HG03575 (cell line): Measurements from ENCODE around the gene ZDHHC14.
"Not testable (repeated sequence)": the region's sequence is repeated elsewhere in the genome, so short reads cannot be mapped to it uniquely, and the experiment has no call there.

Source experiments
- ATAC-seq: cut with Tn5 transposase; IDR thresholded peaks from one replicate; pipeline ENCODE4 v1.9.1; 2021; ENCODE audit not compliant: unreplicated experiment, insufficient number of reproducible peaks, low FRiP score; ENCODE audit errors: extremely low read depth

The ZDHHC14 gene

DNA sequence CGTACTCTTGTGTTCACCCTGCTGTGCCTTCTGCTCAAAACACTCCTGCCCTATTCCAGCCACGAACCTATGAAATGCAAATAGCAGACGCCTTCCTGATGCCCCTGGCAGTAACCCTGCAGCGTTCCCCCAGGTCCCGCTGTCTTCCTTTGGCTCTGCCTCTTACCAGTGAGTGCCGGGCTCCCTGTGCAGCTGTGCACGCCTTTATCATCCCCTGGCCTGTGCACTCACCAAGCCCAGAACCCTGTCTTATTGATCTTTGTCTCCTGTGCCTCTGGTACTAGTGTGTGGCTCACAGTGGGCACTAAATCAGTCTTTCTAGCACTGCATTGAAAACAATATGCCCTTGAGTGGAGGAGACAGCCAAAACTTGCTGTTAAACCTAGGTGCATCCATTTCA lies 19.7 kb downstream of the ZDHHC14 start:
- ATAC-seq, result no peak

DNA sequence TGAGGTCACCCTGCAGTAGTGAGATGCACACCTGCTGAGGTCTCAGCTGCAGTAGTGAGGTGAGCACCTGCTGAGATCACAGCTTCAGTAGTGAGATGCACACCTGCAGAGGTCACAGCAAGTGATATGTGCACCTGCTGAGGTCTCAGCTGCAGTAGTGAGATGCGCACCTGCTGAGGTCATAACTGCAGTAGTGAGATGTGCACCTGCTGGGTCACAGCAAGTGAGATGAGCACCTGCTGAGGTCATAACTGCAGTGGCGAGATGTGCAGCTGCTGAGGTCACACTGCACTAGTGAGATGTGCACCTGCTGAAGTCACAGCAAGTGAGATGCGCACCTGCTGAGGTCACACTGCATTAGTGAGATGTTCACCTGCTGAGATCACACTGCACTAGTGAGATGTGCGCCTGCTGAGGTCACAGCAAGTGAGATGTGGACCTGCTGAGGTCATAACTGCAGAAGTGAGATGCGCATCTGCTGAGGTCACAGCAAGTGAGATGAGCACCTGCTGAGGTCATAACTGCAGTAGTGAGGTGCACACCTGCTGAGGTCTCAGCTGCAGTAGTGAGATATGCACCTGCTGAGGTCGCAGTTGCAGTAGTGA lies 20.8 kb downstream of the ZDHHC14 start:
- no peak for ATAC-seq

DNA sequence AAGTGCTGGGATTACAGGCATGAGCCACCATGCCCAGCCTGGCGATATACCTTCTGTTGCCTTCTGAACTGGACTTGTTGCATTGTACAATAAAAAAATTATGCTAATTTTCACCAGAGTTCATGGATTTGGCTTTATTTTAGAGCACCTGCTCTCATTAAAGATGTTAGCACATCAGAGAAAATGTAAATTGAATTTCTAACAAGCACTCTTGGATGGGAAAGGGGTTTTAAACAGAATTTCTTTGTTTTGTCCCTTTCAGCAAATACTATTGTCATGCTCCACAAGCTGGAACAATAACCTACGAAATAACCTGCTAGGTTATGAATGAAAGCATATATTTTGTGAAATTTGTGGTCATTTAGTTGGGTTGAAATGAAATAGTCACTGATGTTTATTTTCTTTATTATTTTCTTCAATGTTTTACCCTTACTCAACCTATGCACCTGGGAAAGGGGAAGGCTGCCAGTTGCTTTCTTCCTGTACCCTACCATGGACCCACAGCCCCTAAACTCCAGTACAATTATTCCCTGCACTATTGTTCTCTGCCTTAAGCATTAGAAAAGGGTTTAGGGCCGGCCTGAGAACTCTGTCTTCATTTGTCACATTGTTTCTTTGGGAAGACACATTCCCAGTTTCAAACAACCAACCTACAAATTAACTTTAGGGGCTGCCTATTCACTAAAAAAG lies 22.2 kb downstream of the ZDHHC14 start:
- no peak for ATAC-seq

DNA sequence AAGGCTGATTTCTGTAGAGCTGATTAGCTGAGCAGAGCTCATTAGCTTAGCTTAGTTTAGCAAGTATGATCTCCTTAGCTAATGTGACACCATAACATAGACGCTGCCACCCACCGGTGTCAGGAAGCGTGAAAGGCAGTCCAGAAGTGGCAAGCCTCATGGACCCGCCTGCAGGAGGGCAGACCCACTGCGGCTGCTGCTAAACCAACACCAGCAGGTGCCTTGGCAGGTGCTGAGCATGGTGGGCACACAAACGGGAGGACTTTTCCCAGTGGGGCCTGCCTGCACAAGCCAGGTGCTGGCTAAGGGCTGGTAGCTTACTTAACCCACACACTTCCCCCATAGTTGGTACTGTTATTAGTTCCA lies 22.7 kb downstream of the ZDHHC14 start:
- ATAC-seq, result no peak

DNA sequence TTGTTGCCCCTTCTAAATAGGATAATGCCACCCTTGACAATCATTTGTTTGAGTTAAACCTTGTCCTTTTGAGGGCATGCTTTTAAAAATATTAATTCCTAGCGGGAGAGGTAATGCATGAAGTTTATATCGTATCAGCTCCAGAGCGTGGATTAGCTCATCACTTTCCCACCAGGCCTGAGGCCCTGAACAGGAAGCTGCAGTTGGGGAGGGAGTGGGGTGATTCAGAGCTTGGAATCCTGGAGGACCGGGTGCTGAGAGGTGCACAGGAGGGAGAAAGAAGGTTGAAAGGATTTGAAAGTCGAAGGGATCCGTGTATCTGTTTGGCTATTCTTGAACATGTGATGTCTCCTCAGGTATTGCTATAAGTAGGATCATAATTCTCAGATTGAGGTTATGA lies 25.0 kb downstream of the ZDHHC14 start:
- ATAC-seq, result no peak

DNA sequence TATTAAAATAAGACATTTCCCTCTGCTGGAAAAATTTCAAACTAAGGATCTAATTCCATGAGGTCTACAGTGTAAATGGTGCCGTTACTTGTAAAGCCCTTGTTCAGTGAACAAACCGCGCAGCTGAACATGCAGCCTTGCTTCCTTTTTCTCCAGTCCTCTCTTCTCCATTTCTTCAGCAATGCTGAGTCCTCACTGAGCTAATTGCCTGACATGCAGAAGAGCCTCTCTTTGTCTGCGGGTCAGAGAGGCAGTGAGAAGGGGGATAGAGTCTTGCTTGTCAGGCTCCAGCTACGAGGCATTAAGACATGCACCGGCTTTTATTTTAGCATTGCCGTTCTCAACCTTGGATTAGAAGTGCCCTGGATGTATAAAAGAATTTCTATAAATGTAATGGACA lies 25.7 kb downstream of the ZDHHC14 start:
- ATAC-seq, result no peak

DNA sequence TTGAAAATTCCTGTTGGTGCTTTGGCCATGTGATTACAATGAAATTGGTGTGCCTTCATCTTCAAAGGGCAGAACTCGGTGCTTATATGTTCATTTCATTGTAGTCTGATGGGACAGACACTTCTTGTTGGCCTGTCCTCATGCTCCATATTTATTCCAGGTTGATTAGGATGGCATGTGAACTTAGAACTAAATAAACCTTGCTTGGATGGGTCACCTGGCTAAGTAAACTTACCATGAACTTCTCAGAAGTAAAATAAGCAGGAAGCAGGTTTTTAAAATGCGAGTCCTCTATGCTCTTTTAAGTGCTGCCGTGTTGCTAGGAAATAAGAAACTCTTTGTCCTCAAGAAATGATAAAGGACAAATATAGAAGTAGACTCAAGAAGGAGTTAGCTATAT lies 26.7 kb downstream of the ZDHHC14 start:
- ATAC-seq, result no peak

DNA sequence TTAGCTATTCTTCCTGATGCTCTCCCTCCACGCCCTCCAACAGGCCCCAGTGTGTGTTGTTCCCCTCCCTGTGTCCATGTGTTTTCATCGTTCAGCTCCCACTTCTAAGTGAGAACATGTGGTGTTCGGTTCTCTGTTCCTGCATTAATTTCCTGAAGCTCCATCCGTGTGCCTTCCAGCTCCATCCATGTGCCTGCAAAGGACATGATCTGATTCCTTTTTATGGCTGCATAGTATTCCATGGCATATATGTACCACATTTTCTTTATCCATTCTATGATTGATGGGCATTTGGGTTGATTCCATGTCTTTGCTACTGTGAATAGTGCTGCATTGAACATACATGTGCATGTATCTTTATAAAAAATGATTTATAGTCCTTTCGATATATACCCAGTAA lies 27.4 kb downstream of the ZDHHC14 start:
- not testable (repeated sequence) for ATAC-seq

DNA sequence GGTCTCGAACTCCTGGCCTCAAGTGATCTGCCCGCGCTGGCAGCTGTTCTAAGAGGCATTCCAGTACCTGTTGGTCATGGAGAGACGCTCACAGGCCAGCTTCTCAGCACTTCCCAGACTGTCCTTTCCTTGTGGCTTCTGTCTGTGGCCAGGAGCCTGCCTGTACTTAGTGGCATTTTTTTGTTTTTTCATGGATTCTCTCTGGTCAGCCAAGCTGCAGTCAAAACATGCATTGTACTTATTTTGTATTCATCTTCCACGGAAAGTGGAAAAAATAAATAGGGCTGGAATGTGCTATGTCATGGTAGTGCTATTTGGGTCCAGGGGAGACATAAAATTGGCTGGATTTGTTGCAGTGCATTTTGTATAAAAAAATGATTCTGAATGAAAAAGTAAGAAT lies 29.1 kb downstream of the ZDHHC14 start:
- no peak for ATAC-seq

DNA sequence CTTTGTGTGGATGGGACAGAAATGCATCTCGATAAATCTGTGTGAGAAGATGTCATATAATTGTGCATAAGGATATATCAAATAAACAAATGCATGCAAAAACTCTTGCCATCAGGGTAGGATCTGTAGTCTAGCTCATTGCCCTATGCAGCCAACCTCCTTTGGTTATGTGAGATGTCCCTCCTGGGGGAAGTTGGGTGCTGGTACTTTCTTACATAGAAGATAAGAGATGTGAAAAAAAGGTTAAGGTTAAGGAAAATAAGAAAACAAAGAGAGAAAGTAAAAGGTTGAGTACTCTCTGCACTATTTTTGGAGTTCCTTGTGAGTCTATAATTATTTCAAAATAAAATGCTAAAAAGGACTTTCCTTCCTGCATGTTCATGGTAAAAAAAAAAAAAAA lies 30.4 kb downstream of the ZDHHC14 start:
- ATAC-seq, result no peak

DNA sequence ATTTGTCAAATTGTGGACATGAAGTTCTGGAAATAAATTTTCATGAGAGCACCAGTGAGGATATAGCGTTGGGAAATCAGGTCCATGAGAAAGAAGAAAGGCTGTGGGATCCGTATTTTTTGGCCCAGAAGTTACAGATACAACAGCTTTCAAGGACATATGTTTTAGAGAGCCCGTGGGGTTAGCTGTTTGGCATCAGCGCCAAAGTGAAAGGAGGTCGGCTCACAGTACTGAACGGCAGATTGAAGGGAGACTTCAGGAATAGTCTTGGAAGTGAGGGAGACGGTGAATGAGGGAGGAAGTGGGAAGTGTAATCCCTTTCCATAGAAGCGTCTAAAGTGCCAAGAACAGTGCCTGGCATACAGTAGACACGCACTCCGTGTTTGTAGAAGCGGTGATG lies 31.8 kb downstream of the ZDHHC14 start:
- no peak for ATAC-seq

DNA sequence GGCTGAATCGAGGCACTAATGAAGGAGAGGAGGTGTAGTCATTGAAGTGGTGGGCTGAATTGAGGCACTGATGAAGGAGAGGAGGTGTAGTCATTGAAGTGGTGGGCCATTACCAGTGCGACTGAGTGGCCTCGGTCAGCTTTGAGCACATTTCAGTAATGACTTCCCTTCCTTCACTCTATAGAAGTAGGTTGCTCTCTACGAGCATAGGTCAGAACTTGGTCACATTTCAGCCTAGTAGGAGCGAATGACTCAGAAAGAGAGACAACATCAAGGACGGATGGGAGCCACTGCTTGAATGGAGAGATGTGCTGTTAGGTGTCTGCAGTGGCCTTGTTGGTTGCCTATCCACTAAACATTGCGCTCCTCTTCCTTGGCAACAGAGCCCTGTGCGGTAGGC lies 39.5 kb downstream of the ZDHHC14 start:
- ATAC-seq, result no peak

DNA sequence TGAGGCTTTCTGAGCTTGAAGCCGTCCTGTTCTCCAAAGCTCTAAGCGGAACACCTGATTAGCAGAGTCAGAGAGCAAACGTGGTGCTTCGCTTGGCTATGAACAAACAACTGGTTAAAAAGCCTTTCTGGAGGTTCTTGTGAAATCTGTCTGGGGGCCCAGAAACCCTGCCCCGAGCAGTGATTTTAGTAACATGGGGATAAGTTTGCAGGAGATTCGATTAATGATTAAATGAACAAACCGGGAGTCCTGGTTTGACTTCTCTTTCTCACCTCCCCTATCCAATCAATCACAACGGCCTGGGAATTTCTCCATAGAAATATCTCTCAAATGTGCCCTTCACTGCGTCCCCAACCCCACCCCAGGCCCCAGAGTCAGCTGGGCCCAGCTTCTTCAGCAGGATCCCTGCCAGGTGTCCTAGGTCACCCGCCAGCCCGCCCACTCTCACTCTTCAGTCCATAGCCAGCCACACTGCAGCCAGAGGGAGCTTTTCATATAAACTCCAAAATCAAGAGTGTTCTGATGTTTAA lies 43.6 kb downstream of the ZDHHC14 start:
- no peak for ATAC-seq

DNA sequence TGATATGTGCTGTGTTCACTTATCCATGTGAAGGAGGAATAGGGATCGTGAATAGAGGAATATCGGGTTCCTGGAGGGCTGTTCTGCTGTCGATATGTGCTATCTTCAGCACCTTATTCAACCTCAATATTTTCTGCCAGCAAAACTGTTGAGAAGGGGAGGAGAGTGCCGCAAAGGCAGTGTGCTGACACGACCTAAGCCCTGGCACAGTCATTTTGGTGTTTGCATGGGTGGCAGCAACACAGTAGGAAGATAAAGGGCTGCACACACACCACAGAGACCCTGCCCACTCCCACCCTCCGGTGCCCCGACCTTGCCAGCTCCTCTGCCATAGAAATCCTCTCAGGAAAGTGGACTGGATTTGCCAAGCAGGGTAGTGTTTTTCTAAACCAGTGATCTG lies 47.0 kb downstream of the ZDHHC14 start:
- no peak for ATAC-seq

DNA sequence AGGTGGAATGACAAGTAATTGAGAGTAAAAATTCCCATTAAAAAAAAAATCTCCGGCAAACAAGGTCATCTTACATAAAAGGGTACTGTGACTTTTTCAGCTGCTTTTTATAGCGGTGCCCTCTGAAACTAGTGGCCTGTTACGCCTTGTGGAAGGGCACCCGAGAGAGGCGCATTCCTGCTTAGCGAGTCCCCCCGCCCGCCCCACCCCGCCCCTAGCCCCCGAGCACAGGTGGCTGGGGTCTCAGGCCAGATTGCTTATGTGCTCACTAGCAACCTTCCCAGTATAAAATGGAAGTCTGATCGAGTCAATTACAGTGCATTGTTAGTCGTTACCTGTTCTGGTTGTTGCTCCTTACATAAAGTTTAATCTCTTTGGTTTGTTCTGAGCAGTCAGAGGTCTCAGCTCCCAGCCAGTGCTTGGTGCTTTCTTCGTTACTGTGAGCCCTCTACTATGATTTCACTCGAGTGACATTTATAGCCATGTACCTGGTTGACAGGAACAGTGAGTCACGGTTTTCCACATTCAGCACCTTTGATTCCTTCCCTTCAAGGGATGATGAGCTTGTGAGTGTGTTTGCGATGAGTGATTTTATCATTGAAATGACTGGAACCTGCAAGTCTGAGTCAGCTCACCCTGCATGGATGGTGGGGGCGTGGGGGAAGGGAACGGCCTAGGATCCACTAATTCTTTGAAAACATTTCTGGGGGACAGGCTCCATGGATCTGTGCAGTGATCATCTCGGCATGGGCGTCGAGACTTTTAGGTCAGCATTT lies 47.6 kb downstream of the ZDHHC14 start:
- no peak for ATAC-seq

DNA sequence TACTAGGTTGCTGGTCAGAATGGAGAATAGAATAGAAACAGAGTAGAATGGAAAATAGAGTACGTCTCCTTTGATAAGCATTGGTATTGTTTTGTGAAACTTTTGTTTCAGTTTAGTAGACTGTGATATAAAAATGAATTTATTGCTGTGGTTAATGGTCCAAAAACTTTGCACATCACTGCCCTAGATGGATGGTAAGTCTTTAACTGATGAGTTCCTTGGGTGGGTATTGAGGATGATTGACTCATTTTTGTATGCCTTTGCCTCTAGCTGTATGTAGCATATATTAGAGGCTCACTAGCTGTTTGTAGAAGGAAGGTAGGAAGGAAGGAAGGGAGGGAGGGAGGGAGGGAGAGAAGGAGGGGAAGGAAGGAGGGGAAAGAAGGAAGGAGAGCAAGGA lies 48.3 kb downstream of the ZDHHC14 start:
- no peak for ATAC-seq

DNA sequence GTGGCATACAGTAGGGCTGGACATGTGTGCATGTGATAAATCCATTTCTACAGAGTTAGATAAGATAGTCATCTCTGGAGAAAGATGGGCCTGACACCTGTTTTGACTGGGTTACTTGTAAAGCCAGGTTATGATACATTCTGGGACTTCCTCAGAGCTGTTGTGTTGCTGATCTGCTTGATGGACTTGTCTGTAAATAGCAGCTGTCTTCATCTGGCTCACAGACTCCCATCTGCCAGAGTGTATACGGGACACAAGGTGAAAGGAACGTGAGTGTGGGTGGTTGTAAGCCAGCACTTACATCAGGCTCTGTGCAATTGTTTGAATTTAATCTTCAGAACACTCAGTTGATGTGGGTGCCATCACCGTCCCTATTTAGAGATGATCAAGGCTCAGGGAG lies 49.8 kb downstream of the ZDHHC14 start:
- ATAC-seq, result no peak

DNA sequence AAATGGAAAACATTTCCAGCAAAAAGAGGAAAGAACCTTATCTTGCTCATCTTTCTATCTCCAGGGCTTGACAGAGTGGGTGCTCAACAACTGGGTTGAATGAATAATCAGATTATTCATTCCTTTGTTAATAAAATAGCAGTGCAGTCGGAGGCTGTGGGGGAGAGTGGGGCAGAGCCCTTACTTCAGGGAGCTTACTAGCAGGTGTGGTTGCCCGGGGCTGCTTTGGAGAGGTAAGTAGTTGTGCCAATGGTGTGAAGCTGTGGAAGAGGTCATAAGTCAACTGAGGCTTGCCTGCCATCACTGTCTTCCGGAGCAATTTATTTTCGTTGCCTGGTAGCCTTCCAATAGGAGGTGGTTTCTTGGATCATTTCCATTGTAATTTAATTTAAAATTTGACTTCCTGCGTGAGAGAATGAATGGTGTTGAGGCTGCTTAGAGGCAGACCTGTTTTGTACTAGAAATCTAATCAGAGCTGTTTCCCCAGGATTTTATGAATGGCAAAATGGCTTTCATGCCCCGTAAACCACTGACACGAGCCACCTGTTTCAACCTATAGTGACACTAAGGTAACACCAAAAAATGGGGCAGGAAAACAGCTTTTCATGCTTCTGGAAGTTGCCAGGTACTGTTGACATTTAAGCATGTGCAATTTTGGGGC lies 51.4 kb downstream of the ZDHHC14 start:
- ATAC-seq, result no peak

DNA sequence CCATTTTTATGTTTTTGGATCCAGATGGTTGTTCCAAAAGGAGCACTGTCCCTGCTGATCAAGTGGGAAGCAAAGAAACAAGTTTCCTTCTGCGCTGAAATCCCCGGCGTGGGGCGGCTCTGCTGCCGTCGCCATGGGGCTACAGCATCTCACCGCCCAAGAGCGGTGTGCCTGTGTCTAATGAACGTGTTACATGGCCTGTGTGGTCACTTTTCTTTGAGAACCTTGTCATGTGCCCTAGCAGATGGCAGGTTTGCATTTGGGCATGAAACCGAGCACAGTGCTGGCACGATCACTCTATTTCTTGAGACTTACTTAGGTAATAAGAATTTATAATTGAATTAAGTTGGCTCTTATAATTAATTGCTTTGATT lies 51.9 kb downstream of the ZDHHC14 start:
- ATAC-seq, result no peak

DNA sequence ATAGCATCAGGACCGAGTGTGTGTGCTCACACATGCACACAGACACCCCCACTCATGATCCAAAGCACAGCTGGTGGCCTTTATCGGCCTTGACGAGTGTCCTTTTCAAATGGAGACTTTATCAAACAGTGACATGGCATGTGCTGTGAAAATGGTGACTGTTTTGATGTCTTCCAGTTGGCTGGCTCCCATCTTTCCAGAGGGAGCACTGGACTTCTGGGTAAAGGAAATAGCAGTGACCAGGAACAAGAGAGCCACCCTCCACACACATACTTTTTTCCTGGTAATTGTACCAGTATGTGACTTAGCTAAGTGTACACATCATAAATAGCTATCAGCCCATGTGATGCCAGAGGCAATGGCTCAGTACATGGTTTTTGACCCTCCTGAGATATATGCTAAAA lies 52.7 kb downstream of the ZDHHC14 start:
- no peak for ATAC-seq
